GM13977 (cell line): ENCODE measurements around the gene CLDN14.

Experiments
- DNase-seq: peaks from one replicate; pipeline ENCODE4 v3.0.0; 2012; ENCODE audit warnings: low spot score
- CTCF ChIP-seq: IDR thresholded peaks from 2 replicates; pipeline ENCODE4 v1.5.1; 2012; ENCODE audit warnings: mild to moderate bottlenecking, control low read depth; ENCODE audit not compliant: insufficient read depth; ENCODE audit errors: extremely low read depth, missing control alignments
- in situ Hi-C: fragments of 300-500 bp; cut with MboI; formaldehyde crosslinking; loops from one replicate; pipeline ENCODE4 v1.12.0; 2022; ENCODE audit warnings: low sequenced_read_pairs, low pct_unique_long_range_greater_than_20kb, mixed read lengths, inconsistent platforms; ENCODE audit not compliant: unreplicated experiment

Gene CLDN14

GRCh38 chr21:36412916-36413315, 67.0 kb downstream of the CLDN14 start:
- no peak for TF ChIP-seq CTCF
- in situ Hi-C loops: no loop called here
- no peak for DNase-seq

DNA sequence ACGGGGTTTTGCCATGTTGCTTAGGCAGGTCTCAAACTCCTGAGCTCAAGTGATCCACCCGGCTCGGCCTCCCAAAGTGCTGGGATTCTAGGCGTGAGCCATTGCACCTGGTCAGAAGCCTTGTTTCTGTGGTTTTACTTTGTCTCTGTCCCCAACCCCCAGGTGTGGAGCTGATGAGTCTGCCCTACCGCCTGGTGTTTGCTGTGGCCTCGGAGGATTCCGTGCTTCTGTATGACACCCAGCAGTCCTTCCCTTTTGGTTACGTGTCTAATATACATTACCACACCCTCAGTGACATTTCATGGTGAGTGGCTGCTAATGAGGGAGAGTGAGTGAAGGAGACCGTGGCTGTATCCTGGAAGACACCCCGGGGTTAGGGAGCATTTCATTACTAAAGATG, 68.6 kb downstream of the CLDN14 start:
- no peak for TF ChIP-seq CTCF
- in situ Hi-C loops: no loop called here
- no peak for DNase-seq
